HL-60/S4 treated with retinoic acid at 250 ng/mL for 4 days and 3 days (cell line): ENCODE data around the gene ELMO1.

Experiments used
- in situ Hi-C: fragments of 300-500 bp; cut with MboI; formaldehyde crosslinking; loops from 2 replicates; pipeline ENCODE4 v1.7.0; 2022; ENCODE audit warnings: low sequenced_read_pairs

ELMO1 gene

GRCh38 chr7:36874041-36874440 lies 574.6 kb downstream of the ELMO1 start:
- in situ Hi-C loops, result no loop called here

- in situ Hi-C loops, result no loop called here
Observed at GRCh38 chr7:36871863-36872262, 576.8 kb downstream of the ELMO1 start.

GRCh38 chr7:36871355-36871738 lies 577.3 kb downstream of the ELMO1 start:
- in situ Hi-C loops, result no loop called here

- in situ Hi-C loops, result no loop called here
Observed at GRCh38 chr7:36870625-36871354, 577.9 kb downstream of the ELMO1 start.

GRCh38 chr7:36868727-36869411 lies 579.8 kb downstream of the ELMO1 start:
- in situ Hi-C loops, result no loop called here

GRCh38 chr7:36865019-36865418 lies 583.6 kb downstream of the ELMO1 start:
- in situ Hi-C loops, result no loop called here

- in situ Hi-C loops, result no loop called here
Observed at GRCh38 chr7:36863901-36864701, 584.6 kb downstream of the ELMO1 start.

GRCh38 chr7:36862771-36863261 lies 585.8 kb downstream of the ELMO1 start:
- in situ Hi-C loops, result no loop called here

- in situ Hi-C loops, result no loop called here
Observed at GRCh38 chr7:36861656-36862055, 587.0 kb downstream of the ELMO1 start.

GRCh38 chr7:36860681-36861080 lies 588.0 kb downstream of the ELMO1 start:
- in situ Hi-C loops, result no loop called here

- in situ Hi-C loops, result no loop called here
Observed at GRCh38 chr7:36855330-36855729, 593.3 kb downstream of the ELMO1 start.

GRCh38 chr7:36854652-36855051 lies 594.0 kb downstream of the ELMO1 start:
- in situ Hi-C loops, result no loop called here

GRCh38 chr7:36852931-36853330 lies 595.7 kb downstream of the ELMO1 start:
- in situ Hi-C loops, result no loop called here

- in situ Hi-C loops, result no loop called here
Observed at GRCh38 chr7:36852017-36852416, 596.6 kb downstream of the ELMO1 start.

- in situ Hi-C loops, result no loop called here
Observed at GRCh38 chr7:36851382-36851781, 597.3 kb downstream of the ELMO1 start.

- in situ Hi-C loops, result no loop called here
Observed at GRCh38 chr7:36847946-36848345, 600.7 kb downstream of the ELMO1 start.

- in situ Hi-C loops, result no loop called here
Observed at GRCh38 chr7:36844374-36844773, 604.3 kb downstream of the ELMO1 start.

GRCh38 chr7:36840904-36841303 lies 607.8 kb downstream of the ELMO1 start:
- in situ Hi-C loops, result no loop called here

GRCh38 chr7:36838616-36839225 lies 609.9 kb downstream of the ELMO1 start:
- in situ Hi-C loops, result no loop called here

- in situ Hi-C loops, result no loop called here
Observed at GRCh38 chr7:36831049-36831448, 617.6 kb downstream of the ELMO1 start.
